NCI-H1694 treated with DMSO at 0.1 percent for 48 hours (cell line): ENCODE measurements around the gene SLC44A5.

Source experiments
- DNase-seq: peaks from one replicate; lab custom pipeline; 2025; lab: John Stamatoyannopoulos, UW

The SLC44A5 gene

GRCh38 chr1:75174031-75174760 lies 436.7 kb downstream of the SLC44A5 start:
- no peak for DNase-seq

- DNase-seq = no peak
These were observed 438.4 kb downstream of the SLC44A5 start for GRCh38 chr1:75172556-75172955.

GRCh38 chr1:75171876-75172275 lies 439.0 kb downstream of the SLC44A5 start:
- no peak for DNase-seq

- DNase-seq = no peak
These were observed 439.9 kb downstream of the SLC44A5 start for GRCh38 chr1:75170981-75171380.

- DNase-seq = no peak
These were observed 440.9 kb downstream of the SLC44A5 start for GRCh38 chr1:75170011-75170410.

- DNase-seq = no peak
These were observed 444.1 kb downstream of the SLC44A5 start for GRCh38 chr1:75166821-75167220.

- no peak for DNase-seq
These were observed 445.6 kb downstream of the SLC44A5 start for GRCh38 chr1:75165264-75165663.

GRCh38 chr1:75159154-75159553 lies 451.8 kb downstream of the SLC44A5 start:
- no peak for DNase-seq
